Natural killer cell (primary cell): ENCODE results near the gene PTBP3. TPM values are rescaled to one million over a fixed set of nuclear protein-coding genes. Genes with fewer than 3 reads are reported as not detected.
A peak's percentile ranks its signal among the peaks of the same experiment; 100 is the strongest.

Experiments used
- ATAC-seq, 3 donors: fragments of 150-1000 bp in 2 of 3; fragments of 200-7000 bp in 1 of 3; cut with Tn5 transposase; 1 replicate in 1 of 3; 2 replicates in 2 of 3; pipeline ENCODE4 v1.10.0; 2021; ENCODE audit warnings: mild to moderate bottlenecking in 2 of 3, moderate library complexity in 2 of 3
- DNase-seq, 2 donors: peaks; one replicate each; pipeline versions ENCODE4 v3.0.0 to v3.0.0-alpha.2; 2013 to 2021; ENCODE audit warnings: mixed read lengths in 1 of 2
- H3K27ac ChIP-seq: one replicate; pipeline ENCODE4 v1.5.1; 2013; ENCODE audit warnings: mild to moderate bottlenecking, low read length
- H3K27me3 ChIP-seq: one replicate; pipeline ENCODE4 v1.6.1; 2013; ENCODE audit warnings: low read length; ENCODE audit not compliant: control insufficient read depth, insufficient read depth
- H3K36me3 ChIP-seq: one replicate; pipeline ENCODE4 v1.6.1; 2013; ENCODE audit warnings: low read length; ENCODE audit not compliant: control insufficient read depth, insufficient read depth
- H3K4me1 ChIP-seq: one replicate; pipeline ENCODE4 v1.6.1; 2013; ENCODE audit warnings: low read length; ENCODE audit not compliant: control insufficient read depth, insufficient read depth
- H3K4me3 ChIP-seq: one replicate; pipeline ENCODE4 v1.5.1; 2013; ENCODE audit warnings: low read length
- H3K9me3 ChIP-seq: one replicate; pipeline ENCODE4 v1.6.1; 2013; ENCODE audit warnings: low read length; ENCODE audit not compliant: control insufficient read depth, insufficient read depth
- H3K27ac Mint-ChIP-seq, 2 donors: one replicate each; pipeline ENCODE4 v1.8.0; 2022; ENCODE audit warnings: mild to moderate bottlenecking in 2 of 2, mixed read lengths in 2 of 2, moderate library complexity in 1 of 2
- H3K27me3 Mint-ChIP-seq, 2 donors: one replicate each; pipeline ENCODE4 v1.8.0; 2022; ENCODE audit warnings: low read depth in 2 of 2, mixed read lengths in 2 of 2
- H3K36me3 Mint-ChIP-seq: one replicate; pipeline ENCODE4 v1.8.0; 2022; ENCODE audit warnings: mixed read lengths
- H3K4me1 Mint-ChIP-seq, 2 donors: one replicate each; pipeline ENCODE4 v1.8.0; 2022; ENCODE audit warnings: mixed read lengths in 2 of 2
- H3K4me3 Mint-ChIP-seq: one replicate; pipeline ENCODE4 v1.8.0; 2022; ENCODE audit warnings: mild to moderate bottlenecking, moderate library complexity, mixed read lengths
- H3K9me3 Mint-ChIP-seq, 2 donors: one replicate each; pipeline ENCODE4 v1.8.0; 2022; ENCODE audit warnings: mixed read lengths in 2 of 2
- CTCF ChIP-seq: fragments of 200-600 bp; IDR thresholded peaks from one replicate; pipeline ENCODE4 v1.8.0; 2022; ENCODE audit warnings: antibody characterized with exemption
- WGBS: methylation state at CpG from one replicate; pipeline ENCODE4 v1.1.7; 2013; ENCODE audit warnings: missing lambda C conversion rate; ENCODE audit not compliant: insufficient coverage; 5-methylcytosine and 5-hydroxymethylcytosine counted together
- intact Hi-C: fragments of 100-400 bp; cut with micrococcal nuclease; formaldehyde crosslinking; loops from one replicate; pipeline ENCODE4 v1.14.2; 2022
- total RNA-seq, 4 donors: library from RNA; stranded (reverse); fragments of 120-200 nt in 1 of 4; gene quantifications; one replicate each; pipeline versions ENCODE4 v1.2.3 to v1.2.4, GENCODE V29; 2013 to 2022

Gene PTBP3
- total RNA-seq, 3 donors from 2014 or later (not counting 1 experiment from before 2014, with no cell fraction given): 135 to 156 (median 140) TPM

GRCh38 chr9:112295174-112295573 lies 38.2 kb downstream of the PTBP3 start:
- peaks cover 64 to 70% of the 10 kb centered on the region in 2 donors for H3K4me1 Mint-ChIP-seq
- intact Hi-C loops: no loop called here
- Histone ChIP-seq H3K4me3 (no peak overlapping the region), H3K27ac (no peak overlapping the region), H3K9me3 (no peaks in the 10 kb centered on the region), H3K36me3 (peaks cover 11% of the 10 kb centered on the region), H3K4me1 (no peaks in the 10 kb centered on the region), H3K27me3 (no peaks in the 10 kb centered on the region)
- H3K36me3 Mint-ChIP-seq: peaks cover 6% of the 10 kb centered on the region
- TF ChIP-seq CTCF: no peak
- H3K9me3 Mint-ChIP-seq: no peaks in the 10 kb centered on the region
- 100% methylated on average over 2 of the region's 2 CpGs for WGBS
- ATAC-seq (no peak), DNase-seq (no peak)
- no peak overlapping the region for H3K27ac Mint-ChIP-seq
- no peak overlapping the region for H3K4me3 Mint-ChIP-seq
- H3K27me3 Mint-ChIP-seq: no peaks in the 10 kb centered on the region

GRCh38 chr9:112288029-112288428 lies 45.4 kb downstream of the PTBP3 start:
- H3K9me3 Mint-ChIP-seq: peaks cover 0 to 3% of the 10 kb centered on the region in 2 donors
- intact Hi-C loops: no loop called here
- no peaks in the 10 kb centered on the region for H3K27me3 Mint-ChIP-seq
- Histone ChIP-seq H3K27ac (no peak overlapping the region), H3K9me3 (peaks cover 13% of the 10 kb centered on the region), H3K27me3 (no peaks in the 10 kb centered on the region), H3K36me3 (peaks cover 4% of the 10 kb centered on the region), H3K4me1 (no peaks in the 10 kb centered on the region), H3K4me3 (no peak overlapping the region)
- peaks cover 11% of the 10 kb centered on the region for H3K36me3 Mint-ChIP-seq
- no peak for DNase-seq
- peaks cover 58 to 63% of the 10 kb centered on the region in 2 donors for H3K4me1 Mint-ChIP-seq
- ATAC-seq: no peak
- H3K4me3 Mint-ChIP-seq: no peak overlapping the region
- H3K27ac Mint-ChIP-seq: peak overlapping the region; percentile 14 to 63
- no peak for TF ChIP-seq CTCF

GRCh38 chr9:112286926-112287325 lies 46.5 kb downstream of the PTBP3 start:
- Histone ChIP-seq H3K36me3 (no peaks in the 10 kb centered on the region), H3K4me1 (no peaks in the 10 kb centered on the region), H3K4me3 (no peak overlapping the region), H3K27me3 (no peaks in the 10 kb centered on the region), H3K9me3 (peaks cover 13% of the 10 kb centered on the region), H3K27ac (no peak overlapping the region)
- intact Hi-C loops: no loop called here
- peak overlapping the region in 1 of 2 donors; percentile 60 for H3K27ac Mint-ChIP-seq
- DNase-seq (no peak), ATAC-seq (no peak)
- peaks cover 57 to 61% of the 10 kb centered on the region in 2 donors for H3K4me1 Mint-ChIP-seq
- no peak overlapping the region for H3K4me3 Mint-ChIP-seq
- H3K9me3 Mint-ChIP-seq: peaks cover 0 to 3% of the 10 kb centered on the region in 2 donors
- no peak for TF ChIP-seq CTCF
- WGBS: 100% methylated on average over 2 of the region's 2 CpGs
- peaks cover 12% of the 10 kb centered on the region for H3K36me3 Mint-ChIP-seq
- no peaks in the 10 kb centered on the region for H3K27me3 Mint-ChIP-seq

GRCh38 chr9:112285056-112285455 lies 48.4 kb downstream of the PTBP3 start:
- Mint-ChIP-seq H3K4me3 (no peak overlapping the region), H3K27me3 (no peaks in the 10 kb centered on the region), H3K9me3 (peaks cover 0 to 3% of the 10 kb centered on the region in 2 donors), H3K27ac (peak overlapping the region in 1 of 2 donors; percentile 62), H3K4me1 (peaks cover 61% of the 10 kb centered on the region in 2 donors), H3K36me3 (peaks cover 12% of the 10 kb centered on the region)
- WGBS: 95% methylated on average over 2 of the region's 2 CpGs
- Histone ChIP-seq H3K27ac (no peak overlapping the region), H3K27me3 (no peaks in the 10 kb centered on the region), H3K9me3 (peaks cover 13% of the 10 kb centered on the region), H3K4me1 (no peaks in the 10 kb centered on the region), H3K4me3 (no peak overlapping the region), H3K36me3 (no peaks in the 10 kb centered on the region)
- intact Hi-C loops: no loop called here
- DNase-seq (no peak), ATAC-seq (no peak)
- no peak for TF ChIP-seq CTCF
